Suprapubic skin (tissue), 4 donors: ENCODE results near the gene IARS2. TPM values are rescaled to one million over a fixed set of nuclear protein-coding genes. Genes with fewer than 3 reads are reported as not detected.

Experiments
- DNase-seq, 2 donors: peaks; one replicate each; pipeline ENCODE4 v3.0.0-alpha.2; 2019; ENCODE audit warnings: low spot score in 2 of 2
- H3K27ac ChIP-seq: fragments of 200-600 bp; sonication (generic); one replicate; pipeline ENCODE4 v1.5.1; 2019
- H3K27me3 ChIP-seq: fragments of 200-600 bp; sonication (generic); one replicate; pipeline ENCODE4 v1.5.1; 2019
- H3K36me3 ChIP-seq: fragments of 200-600 bp; sonication (generic); one replicate; pipeline ENCODE4 v1.5.1; 2019
- H3K4me1 ChIP-seq: fragments of 200-600 bp; sonication (generic); one replicate; pipeline ENCODE4 v1.5.1; 2019
- H3K4me3 ChIP-seq: fragments of 200-600 bp; sonication (generic); one replicate; pipeline ENCODE4 v1.5.1; 2019; ENCODE audit warnings: mild to moderate bottlenecking
- H3K9me3 ChIP-seq: fragments of 200-600 bp; sonication (generic); one replicate; pipeline ENCODE4 v1.5.1; 2019
- EP300 ChIP-seq: sonication (generic); formaldehyde crosslinking; IDR thresholded peaks from one replicate; pipeline ENCODE4 v1.6.1; 2017; ENCODE audit warnings: antibody characterized with exemption
- POLR2A ChIP-seq, 2 donors: fragments of 450-650 bp; IDR thresholded peaks; one replicate each; pipeline ENCODE4 v1.6.1; 2017; ENCODE audit warnings: antibody characterized with exemption in 2 of 2, mild to moderate bottlenecking in 2 of 2, moderate library complexity in 2 of 2
- POLR2AphosphoS5 ChIP-seq, 3 donors: sonication (generic); formaldehyde crosslinking; IDR thresholded peaks; one replicate each; pipeline ENCODE4 v1.6.1; 2017; ENCODE audit warnings: antibody characterized with exemption in 3 of 3
- WGBS: methylation state at CpG from one replicate; pipeline ENCODE4 v1.1.5; 2018; 5-methylcytosine and 5-hydroxymethylcytosine counted together
- total RNA-seq, 4 donors: library from RNA; depleted of rRNA; stranded (reverse); fragments of >200 nt; gene quantifications; one replicate each; pipeline ENCODE4 v1.1.0, GENCODE V29; 2016
- TF ChIP-seq, protein P1 (sequence below), 2 donors: fragments of 200-600 bp in 1 of 2; fragments of 450-650 bp in 1 of 2; sonication (generic) in 1 of 2; IDR thresholded peaks; one replicate each; pipeline ENCODE4 v1.5.1; 2016 to 2019; ENCODE audit warnings: antibody characterized with exemption in 2 of 2, mild to moderate bottlenecking in 1 of 2, moderate library complexity in 1 of 2

The IARS2 gene
- total RNA-seq, 4 donors from 2014 or later: 49.7 to 73.3 (median 64.6) TPM

DNA sequence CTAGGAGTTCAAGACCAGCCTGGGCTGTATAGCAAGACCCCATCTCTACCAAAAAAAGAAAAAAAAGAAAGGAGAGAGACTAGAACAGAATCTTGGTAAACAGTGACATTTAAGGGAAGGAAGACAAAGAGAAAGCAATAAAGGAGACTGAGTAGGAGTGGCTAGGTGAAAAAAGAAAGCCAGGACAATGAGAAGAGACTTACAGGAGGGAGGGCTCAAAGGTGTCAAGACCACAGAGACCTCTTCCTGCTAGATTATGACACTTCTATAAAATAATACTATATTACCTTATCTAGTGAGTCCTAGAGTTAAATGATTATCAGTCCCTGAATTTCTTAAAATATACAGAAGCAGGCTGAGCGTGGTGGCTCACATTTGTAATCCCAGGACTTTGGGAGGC lies 37.6 kb upstream of the IARS2 start:
- TF ChIP-seq EP300 (no peak), POLR2A (IDR thresholded peaks at IDR 0.05) (no peak), POLR2AphosphoS5 (IDR thresholded peaks at IDR 0.05) (no peak)
- TF ChIP-seq, protein P1, sequence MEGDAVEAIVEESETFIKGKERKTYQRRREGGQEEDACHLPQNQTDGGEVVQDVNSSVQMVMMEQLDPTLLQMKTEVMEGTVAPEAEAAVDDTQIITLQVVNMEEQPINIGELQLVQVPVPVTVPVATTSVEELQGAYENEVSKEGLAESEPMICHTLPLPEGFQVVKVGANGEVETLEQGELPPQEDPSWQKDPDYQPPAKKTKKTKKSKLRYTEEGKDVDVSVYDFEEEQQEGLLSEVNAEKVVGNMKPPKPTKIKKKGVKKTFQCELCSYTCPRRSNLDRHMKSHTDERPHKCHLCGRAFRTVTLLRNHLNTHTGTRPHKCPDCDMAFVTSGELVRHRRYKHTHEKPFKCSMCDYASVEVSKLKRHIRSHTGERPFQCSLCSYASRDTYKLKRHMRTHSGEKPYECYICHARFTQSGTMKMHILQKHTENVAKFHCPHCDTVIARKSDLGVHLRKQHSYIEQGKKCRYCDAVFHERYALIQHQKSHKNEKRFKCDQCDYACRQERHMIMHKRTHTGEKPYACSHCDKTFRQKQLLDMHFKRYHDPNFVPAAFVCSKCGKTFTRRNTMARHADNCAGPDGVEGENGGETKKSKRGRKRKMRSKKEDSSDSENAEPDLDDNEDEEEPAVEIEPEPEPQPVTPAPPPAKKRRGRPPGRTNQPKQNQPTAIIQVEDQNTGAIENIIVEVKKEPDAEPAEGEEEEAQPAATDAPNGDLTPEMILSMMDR (IDR thresholded peaks at IDR 0.05): no peak
- Histone ChIP-seq H3K9me3 (no peaks in the 10 kb centered on the region), H3K27ac (no peak overlapping the region), H3K4me1 (no peaks in the 10 kb centered on the region), H3K27me3 (no peaks in the 10 kb centered on the region), H3K4me3 (no peak overlapping the region), H3K36me3 (peaks cover 34% of the 10 kb centered on the region)
- DNase-seq: no peak
- WGBS: 92% methylated on average over 1 of the region's 1 CpG

DNA sequence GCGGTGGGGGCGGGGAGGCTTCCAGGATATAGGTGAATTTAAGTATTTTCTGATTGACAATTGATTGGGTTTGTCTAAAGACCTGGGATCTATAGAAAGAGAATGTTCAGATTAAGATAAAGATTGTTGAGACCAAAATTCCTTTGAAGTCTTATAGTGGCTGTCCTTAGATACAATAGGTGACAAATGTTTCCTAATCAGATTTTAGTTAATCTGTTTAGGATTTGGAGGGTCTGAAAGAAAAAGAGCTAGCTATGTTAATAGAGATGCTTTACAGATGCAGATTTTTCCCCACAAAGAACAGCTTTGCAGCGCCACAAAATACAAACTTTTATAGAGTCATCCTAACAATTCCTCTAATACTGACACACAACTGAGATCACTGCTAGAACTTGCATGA lies 33.1 kb upstream of the IARS2 start:
- Histone ChIP-seq H3K9me3 (no peaks in the 10 kb centered on the region), H3K27me3 (no peaks in the 10 kb centered on the region), H3K4me1 (no peaks in the 10 kb centered on the region), H3K27ac (no peak overlapping the region), H3K36me3 (peaks cover 61% of the 10 kb centered on the region), H3K4me3 (no peak overlapping the region)
- 93% methylated on average over 3 of the region's 3 CpGs for WGBS
- TF ChIP-seq POLR2A (IDR thresholded peaks at IDR 0.05) (no peak), POLR2AphosphoS5 (IDR thresholded peaks at IDR 0.05) (no peak), EP300 (no peak)
- TF ChIP-seq, protein P1 (IDR thresholded peaks at IDR 0.05): no peak
- DNase-seq: no peak

DNA sequence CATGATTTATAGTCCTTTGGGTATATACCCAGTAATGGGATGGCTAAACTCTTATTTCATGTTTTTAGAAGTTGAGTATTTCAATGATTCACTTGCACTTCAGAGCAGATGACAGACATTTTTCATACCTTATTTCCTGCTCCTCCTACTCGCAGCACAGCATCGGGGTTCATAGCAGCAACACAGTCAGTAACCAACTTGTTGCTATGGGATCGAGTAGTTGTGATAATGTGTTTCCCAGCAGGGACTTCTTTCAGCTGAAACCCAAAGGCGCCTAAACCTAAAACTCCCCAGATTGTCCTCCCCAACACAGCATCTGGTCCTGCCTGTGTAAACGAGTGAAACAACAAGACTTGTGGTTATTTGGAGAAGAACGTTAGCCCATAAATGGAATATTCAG lies 31.3 kb upstream of the IARS2 start:
- no peaks in the 10 kb centered on the region for H3K27me3 ChIP-seq
- TF ChIP-seq POLR2AphosphoS5 (IDR thresholded peaks at IDR 0.05): no peak
- no peak for TF ChIP-seq POLR2A (IDR thresholded peaks at IDR 0.05)
- TF ChIP-seq EP300: no peak
- TF ChIP-seq, protein P1 (IDR thresholded peaks at IDR 0.05): no peak
- no peak overlapping the region for H3K4me3 ChIP-seq
- no peaks in the 10 kb centered on the region for H3K4me1 ChIP-seq
- peaks cover 73% of the 10 kb centered on the region for H3K36me3 ChIP-seq
- H3K27ac ChIP-seq: no peak overlapping the region
- no peak for DNase-seq
- H3K9me3 ChIP-seq: no peaks in the 10 kb centered on the region
- 98% methylated on average over 6 of the region's 6 CpGs for whole genome bisulfite sequencing

DNA sequence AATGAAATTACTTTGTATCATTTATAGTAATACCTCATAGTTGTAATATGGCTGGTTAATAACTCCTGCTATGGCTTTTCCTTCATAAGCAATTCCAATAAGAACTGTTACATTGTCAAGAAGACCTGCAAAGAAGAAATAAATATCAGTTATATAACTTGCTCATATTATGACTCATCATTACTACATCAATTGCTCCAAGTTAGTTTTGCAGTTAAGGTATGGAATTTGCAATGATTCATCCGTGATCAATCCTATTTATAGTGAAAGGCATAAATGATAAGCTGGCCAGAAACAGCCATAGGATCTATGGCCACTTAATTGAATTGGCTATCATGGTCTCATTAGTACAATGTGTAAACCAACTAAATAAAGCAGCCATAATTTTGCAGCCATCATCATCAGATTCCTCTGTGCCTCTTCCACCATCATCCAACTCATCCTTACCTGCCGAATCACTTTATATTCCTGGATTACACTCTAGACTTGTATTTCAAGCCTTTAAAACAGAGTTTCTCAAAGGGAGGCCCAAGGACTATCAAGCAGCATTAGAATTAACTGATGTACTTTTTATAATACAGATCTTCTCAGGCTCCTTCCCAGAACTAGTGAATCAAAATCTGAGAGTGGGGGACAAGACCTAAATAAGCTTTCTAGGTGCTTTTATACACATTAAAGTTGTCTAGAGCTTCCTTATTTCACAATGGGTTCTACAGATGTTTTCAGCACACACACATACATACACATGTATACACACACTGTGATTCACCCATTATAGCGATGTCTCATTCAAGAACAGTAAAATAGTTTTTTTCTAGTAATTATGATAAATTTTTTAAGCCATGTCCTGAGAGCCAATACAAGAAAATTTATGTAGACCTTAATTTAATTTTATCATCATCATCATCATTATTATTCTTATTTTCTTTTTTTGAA lies 26.4 kb upstream of the IARS2 start:
- H3K27ac ChIP-seq: no peak overlapping the region
- H3K36me3 ChIP-seq: peaks cover 64% of the 10 kb centered on the region
- no peaks in the 10 kb centered on the region for H3K4me1 ChIP-seq
- DNase-seq: no peak
- TF ChIP-seq, protein P1 (IDR thresholded peaks at IDR 0.05): no peak
- TF ChIP-seq POLR2A (IDR thresholded peaks at IDR 0.05): no peak
- TF ChIP-seq EP300: no peak
- no peak for TF ChIP-seq POLR2AphosphoS5 (IDR thresholded peaks at IDR 0.05)
- 92% methylated on average over 3 of the region's 3 CpGs for WGBS
- H3K9me3 ChIP-seq: no peaks in the 10 kb centered on the region
- no peaks in the 10 kb centered on the region for H3K27me3 ChIP-seq
- H3K4me3 ChIP-seq: no peak overlapping the region

DNA sequence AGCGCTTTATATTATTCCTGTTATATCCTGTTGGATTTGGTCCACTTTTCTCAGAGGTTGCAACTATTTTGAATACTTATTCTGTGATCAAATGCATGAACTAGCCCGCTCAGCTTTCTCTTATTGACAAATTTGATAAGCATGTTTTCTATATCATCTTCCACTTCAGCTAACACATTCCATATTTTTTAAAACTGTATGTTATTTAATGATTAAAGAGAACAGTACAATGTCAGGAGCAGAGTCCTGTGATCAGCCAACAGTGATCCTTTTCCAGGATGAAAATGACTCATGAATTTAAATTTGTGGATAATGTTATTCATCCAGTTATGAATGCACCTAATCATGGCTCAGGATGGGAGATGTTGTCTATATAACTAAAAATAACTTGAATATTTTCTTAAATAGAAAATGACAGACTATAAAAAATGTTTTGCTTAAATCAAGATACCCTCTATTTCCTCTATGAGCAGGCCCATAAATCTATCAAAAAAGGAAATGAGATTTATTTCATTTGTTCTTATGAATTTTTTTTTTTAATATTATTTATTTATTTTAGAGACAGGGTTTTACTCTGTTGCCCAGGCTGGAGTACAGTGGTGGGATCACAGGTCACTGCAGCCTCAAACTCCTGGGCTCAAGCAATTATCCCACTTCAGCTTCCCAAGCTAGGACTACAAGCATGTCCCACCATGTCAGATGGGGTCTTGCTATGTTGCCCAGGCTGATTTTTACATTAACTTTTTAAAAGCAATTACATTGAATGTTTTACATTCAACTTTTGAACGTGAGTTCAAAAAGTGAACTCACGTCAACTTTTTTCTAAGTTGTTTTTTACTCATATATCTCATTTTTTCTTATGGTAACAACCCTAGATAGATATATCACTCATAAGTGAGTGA lies 16.8 kb upstream of the IARS2 start:
- no peak overlapping the region for H3K27ac ChIP-seq

More for the DNA sequence above, 16.8 kb upstream of the IARS2 start:
- no peaks in the 10 kb centered on the region for H3K27me3 ChIP-seq
- H3K9me3 ChIP-seq: no peaks in the 10 kb centered on the region
- no peaks in the 10 kb centered on the region for H3K4me1 ChIP-seq
- DNase-seq: no peak
- H3K36me3 ChIP-seq: peaks cover 36% of the 10 kb centered on the region
- H3K4me3 ChIP-seq: no peak overlapping the region
- TF ChIP-seq POLR2A (IDR thresholded peaks at IDR 0.05): no peak
- TF ChIP-seq POLR2AphosphoS5 (IDR thresholded peaks at IDR 0.05): no peak
- TF ChIP-seq EP300: no peak
- TF ChIP-seq, protein P1 (IDR thresholded peaks at IDR 0.05): no peak
- 87% methylated on average over 4 of the region's 4 CpGs for WGBS
